Femur (tissue), 1 donor: ENCODE results near the gene HOXD9.
A peak's percentile ranks its signal among the peaks of the same experiment; 100 is the strongest.

Experiments used
- DNase-seq: peaks from one replicate; pipeline ENCODE4 v3.0.0-alpha.2; 2017

Gene HOXD9

DNA sequence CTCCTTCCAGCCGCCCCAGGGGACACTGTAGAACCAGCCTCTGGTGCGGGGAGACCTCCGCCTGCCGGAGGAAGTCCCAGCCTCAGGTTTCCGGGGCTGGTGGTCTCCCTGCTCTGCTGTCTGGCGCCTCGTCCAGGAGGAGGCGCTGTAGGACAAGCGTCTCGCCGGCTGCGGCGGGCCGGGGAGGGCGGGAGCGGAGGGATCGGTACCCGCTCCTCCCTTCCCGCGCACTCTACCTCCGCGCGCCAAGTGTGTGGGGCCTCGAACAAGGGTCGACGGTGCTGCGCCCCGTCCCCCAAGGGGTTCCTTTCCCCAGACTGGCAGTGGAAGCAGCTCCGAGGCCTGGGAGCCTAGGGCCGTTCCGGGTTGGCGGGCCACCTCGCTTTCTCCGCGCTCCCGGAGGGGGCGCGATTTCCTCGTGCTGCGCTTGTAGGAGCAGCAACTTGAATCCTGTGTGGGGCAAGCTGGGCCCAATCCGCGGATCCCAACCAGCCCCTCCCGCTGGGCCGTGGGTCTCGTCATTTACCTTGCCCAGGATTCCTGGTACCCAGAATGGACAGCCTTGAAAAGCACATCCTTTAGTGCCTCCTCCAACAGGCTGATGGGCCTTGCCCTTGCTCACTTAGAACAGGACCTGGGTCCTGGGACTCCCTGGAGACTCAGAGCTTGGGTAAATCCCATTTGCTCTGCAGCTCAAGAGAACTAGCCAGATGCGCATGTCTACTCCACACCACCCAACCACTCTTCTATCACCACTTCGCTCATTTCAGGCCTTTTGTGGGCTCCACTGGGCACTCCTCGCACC is 18.2 kb downstream of the HOXD9 start:
- peak; percentile 92 for DNase-seq

DNA sequence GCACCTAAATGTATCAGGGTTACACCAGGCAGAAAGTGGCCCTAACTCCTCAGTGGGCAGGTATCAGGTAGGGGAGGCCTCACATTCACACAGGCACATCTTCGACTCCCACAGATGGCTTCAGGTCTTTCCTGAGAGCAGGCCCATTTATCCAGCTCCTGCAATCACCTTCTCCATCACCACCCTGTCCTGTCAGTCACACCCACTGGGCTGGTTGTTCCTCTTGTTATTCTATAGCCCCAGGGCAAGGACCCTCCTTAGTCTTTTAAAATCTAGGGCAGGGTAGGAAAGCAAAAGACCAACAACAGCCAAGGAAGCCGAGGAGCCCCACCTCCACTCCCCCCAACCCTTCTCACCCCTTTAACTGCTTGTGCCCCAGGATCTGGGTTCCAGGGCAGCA is 19.8 kb downstream of the HOXD9 start:
- DNase-seq = no peak

DNA sequence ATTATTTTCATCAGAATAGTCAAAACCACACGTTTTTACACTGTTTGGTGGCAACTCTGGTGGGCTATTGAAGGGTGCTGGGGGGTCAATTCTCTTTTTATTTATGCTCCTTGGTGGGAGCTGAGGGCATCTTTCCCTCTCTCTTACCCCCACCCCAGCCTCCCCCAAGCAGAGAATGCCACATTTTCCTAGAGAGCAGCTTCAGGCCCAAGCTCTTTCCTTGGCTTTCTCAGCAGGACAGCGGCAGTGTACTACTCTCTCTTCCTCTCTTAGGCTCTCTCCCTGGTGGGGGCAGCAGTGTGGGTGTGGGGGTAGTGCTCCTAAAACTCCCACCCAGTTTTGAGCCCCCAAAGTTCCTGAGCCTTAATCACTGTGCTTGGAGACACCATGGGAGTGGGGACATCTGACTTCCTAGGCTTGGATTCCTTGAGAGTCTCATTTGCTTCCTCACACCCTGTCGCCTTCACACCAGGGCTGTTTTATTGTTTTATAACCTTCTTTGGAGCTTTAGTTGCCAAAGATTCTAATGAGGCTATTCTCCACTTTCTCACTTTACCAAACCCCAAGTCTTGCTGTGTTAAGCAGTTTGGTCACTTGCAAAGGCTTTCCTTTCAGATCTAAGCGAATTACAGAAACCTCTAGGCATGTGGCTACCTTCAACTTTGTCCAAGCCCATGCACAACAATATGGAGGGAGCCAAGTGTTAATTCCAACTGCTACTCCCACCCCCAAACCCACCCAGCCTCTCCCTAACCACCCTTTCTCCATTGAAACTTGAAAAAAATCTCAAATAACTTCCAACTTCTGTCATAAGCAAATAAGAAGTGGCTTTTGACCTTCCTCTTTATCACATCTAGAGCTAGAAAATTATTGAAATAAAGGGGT is 22.8 kb downstream of the HOXD9 start:
- DNase-seq = no peak

DNA sequence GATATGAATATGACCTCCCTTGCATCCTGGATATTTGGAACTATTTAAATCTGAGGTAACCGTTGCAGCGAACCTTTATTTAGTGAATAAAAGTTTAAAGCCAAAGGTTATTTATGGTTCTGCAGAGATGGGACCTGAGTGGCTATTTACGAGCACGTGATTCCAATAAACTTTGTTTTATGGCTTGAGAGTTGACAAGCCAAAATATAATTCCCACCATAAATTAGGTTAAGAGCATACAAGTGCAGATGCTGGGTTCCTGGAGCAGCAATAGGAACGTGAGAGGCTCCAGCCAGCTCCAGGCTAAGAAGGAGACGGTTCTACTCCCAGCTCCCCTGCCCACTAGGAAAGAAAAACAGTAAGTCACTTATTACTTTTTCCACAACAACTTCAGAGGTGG is 23.6 kb downstream of the HOXD9 start:
- no peak for DNase-seq

DNA sequence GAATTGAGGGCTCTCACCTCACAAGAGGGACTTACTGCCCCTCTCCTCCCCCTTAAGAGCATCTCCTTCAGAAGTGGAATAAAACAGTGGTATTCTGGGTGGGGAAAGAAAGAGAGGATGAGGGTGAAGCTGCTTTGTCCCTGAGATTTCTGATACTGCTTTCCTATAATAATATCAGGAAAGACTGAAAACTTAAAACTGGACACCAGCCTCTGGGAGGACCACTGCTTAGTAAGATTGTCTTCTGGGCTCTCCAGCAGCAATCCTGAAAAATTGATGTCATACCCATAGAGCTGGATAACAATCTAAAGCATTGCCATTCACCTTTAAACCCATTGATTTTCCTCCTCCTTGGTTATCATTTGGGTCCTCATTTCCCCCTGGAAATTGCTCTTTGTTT is 24.1 kb downstream of the HOXD9 start:
- DNase-seq = no peak

DNA sequence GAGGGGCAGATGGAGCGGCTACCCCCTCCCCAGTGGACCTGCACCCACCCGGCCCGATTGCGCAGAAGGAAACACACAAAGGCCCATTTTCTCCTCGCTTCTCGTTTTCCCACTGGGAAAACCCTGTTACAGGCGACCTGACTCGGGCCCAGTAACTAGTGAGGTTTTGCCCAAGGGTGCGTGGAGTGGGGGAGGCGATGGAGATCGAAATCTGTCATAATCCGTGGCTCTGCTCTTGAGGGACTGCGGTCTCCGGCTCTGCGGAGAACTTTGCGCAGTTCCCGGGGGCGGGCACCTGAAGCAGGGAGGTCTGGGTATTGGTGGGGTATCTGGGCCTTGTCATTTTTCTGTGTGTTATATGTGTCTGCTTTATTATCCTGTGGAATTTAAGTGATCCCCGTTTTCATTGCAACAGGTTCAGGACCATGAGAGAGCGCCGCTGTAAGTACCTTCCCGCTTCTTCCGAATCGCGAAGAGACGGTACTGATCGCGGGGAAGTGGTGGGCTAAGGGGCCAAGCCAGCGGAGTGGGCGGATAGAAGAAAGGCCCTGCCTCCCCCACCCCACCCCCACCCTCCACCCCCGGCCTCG is 24.8 kb downstream of the HOXD9 start:
- DNase-seq = no peak

DNA sequence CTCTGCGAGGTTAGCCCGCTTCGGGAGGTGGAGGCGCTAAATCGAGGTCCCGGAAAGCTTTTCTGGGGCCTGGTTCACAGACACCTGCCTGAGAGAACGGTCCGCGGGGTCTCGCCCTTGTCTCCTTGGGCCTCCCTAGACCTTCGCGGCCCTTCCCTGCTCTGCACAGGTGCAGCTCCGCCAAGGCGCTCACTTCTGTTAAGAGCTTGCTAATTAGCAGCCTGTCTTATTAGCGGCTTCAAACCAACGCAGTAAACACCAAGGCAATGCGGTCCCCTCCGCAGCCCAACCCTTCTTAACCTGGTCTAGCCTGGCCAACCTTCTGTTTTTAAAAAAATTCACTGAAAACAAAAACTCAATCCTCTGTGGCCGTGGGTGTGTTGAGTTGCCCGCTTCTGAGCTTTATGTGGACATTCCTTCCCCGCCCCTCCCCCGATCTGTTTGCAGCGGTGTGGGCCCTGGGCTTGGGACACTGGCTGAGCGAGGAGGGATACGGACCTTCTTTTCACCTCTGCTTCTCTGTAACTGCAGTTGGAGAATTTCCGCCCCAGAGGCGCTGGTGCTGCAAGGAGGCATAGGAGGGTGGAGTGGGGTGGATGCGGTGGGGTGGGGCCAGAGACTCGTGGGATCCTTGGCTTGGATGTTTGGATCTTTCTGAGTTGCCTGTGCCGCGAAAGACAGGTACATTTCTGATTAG is 25.4 kb downstream of the HOXD9 start:
- no peak for DNase-seq

DNA sequence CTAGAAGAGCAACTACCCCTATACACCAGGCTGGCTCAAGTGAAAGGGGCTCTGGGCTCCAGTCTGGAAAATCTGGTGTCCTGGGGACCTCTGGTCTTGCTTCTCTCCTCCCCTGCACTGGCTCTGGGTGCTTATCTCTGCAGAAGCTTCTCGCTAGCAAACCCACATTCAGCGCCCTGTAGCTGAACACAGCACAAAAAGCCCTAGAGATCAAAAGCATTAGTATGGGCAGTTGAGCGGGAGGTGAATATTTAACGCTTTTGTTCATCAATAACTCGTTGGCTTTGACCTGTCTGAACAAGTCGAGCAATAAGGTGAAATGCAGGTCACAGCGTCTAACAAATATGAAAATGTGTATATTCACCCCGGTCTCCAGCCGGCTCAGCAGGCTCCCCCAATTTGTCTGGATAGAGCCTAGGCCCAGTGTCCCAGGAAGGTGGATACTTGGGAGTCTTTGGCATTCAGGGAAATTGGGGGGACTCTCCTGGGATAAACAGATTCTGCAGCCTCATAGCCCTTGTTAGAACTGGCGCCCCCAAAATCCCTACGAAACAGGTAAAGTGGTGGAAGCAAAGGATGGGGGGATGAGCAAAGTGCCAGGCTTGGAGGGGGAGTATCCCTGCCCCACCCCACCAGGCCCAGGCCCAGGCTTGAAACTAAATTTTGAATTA is 26.4 kb downstream of the HOXD9 start:
- DNase-seq = no peak

DNA sequence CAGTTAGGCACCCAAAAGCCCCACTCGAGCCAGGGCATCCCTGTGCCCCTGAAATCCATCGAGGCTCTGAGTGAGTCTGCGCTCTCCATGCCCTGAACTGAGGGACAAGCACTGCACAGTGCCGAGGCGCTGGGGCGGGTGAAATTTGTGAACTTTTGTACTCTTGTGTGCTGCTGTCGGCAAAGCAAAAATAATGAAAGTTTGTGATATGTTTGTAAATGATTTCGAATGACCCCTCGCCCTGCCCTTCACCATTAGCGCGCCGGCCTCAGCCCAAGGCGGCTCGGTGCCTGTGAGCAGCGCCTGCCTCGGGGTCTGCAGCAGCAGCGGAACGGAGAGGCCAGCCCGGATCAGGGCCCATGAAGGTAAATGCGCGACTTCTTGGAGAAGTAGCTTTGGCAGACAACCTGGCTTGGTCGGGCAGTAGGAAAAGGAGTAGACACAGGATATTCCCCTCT is 27.0 kb downstream of the HOXD9 start:
- DNase-seq = no peak

DNA sequence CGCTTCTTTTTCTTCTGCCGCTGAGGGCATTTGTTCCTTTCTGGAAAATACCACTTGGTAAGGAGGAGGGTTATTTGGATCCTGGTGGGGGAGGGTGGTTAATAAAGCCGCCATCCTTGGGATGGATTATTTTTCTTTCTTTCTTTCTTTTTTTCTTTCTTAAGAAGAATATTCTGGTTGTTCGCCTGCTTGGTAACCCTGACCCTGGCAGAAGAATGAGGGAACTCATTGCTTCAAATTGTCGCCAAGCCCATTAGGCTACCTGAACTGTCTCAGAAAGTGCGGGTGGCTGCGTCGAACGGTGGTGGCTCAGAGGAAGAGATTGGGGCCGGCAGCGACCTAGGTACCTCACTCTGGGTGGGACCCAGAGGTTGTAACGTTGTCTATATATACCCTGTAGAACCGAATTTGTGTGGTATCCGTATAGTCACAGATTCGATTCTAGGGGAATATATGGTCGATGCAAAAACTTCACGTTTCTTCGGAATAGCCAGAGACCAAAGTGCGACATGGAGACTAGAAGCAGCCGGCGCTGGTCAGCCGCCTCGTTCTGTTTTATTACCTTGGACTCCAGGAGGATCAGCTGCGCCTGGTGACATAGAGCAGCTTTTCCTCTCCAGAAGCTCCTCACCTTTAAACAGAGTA is 27.5 kb downstream of the HOXD9 start:
- no peak for DNase-seq

DNA sequence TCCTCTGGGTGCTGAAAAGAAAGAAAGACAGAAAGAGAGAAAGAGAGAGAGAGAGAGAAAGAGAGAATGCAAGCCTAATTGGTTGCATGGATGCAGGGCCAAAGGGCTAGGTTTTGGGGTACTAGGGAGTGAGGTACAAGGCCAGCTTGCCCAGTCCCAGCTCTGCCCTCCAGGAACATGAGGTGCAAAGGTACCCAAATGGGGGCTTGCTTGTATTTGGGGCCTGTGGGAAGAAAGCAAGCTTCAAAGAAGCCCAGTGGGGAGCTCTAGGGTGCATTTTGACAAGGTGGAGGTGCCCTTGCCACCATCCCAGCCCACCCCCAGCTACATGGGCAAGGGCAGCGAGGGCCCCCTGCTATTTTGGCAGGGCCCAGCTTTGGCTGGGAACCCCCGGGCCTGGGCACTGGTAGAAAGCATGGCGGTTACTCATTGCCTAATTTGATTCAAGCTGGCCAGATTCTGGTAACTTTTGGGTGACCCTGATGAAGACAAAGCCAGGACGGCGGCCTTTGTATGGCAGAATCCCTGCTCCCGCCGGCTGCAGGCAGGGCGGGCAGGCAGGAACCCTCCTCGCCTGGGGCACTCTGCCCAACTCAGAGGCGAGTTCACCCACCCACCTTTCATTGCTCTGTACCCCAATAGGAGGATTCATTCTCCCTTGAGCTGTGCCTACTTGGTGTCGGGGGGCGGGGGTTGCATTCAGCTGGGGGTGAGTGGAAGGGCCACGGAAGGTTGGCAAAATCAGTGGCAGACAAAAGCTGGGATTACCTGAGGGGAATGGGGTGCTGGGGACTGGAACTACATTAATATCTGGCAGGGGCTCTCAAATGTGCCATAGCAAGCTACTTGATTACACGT is 28.3 kb downstream of the HOXD9 start:
- DNase-seq = no peak

DNA sequence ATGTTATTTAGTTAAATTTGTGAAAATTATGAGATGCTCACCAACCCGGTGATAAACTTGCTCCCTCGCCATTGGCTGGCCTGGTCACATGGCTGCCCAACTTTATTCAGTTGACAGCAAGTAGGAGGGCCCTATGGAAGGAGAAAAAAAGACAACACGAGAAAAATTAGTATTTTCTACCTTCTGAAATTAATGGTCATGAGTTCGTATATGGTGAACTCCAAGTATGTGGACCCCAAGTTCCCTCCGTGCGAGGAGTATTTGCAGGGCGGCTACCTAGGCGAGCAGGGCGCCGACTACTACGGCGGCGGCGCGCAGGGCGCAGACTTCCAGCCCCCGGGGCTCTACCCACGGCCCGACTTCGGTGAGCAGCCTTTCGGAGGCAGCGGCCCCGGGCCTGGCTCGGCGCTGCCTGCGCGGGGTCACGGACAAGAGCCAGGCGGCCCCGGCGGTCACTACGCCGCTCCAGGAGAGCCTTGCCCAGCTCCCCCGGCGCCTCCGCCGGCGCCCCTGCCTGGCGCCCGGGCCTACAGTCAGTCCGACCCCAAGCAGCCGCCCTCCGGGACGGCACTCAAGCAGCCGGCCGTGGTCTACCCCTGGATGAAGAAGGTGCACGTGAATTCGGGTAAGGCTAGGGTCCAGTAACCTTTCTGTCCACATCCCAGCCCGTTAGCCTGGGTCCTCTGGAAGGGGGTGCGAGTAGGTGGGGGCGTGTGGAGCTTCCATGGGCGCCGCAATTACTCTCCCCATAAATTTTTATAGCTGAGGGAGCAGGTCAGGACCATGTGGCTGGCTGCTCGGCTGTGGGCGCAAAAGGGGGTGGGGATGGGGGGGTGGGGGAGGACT is 29.1 kb downstream of the HOXD9 start, which contains the start of gene HOXD4:
TSS of gene HOXD4 (plus strand) at position 109 of the 846 bp plus-strand sequence. CDS start at position 193, 84 bp downstream.
- DNase-seq = no peak

DNA sequence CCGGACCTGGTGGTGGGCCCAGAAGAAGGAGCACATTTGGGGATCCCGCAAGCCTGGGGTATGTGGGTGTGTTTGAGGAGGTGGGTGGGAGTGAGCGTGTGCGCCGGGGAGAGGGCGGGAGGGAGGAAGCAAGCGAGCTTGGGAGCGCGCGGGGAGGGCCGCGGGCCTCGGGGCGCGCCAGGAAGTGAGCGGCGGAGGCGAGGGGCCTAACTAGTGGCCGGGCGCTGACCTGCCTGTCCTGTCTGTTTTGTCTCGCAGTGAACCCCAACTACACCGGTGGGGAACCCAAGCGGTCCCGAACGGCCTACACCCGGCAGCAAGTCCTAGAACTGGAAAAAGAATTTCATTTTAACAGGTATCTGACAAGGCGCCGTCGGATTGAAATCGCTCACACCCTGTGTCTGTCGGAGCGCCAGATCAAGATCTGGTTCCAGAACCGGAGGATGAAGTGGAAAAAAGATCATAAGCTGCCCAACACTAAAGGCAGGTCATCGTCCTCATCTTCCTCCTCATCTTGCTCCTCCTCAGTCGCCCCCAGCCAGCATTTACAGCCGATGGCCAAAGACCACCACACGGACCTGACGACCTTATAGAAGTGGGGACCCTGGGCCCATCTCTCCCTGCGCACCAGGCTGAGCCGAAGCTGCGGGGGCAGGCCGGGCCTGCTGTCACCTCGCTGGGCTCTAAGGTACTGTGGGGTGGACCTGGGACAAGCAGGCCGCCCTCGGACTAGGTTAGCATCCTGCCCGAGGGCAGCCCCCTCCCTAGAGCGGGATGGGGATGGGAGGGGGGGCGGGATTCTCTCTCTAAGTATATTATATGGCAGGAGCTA is 30.0 kb downstream of the HOXD9 start:
- peak; percentile 21 for DNase-seq

DNA sequence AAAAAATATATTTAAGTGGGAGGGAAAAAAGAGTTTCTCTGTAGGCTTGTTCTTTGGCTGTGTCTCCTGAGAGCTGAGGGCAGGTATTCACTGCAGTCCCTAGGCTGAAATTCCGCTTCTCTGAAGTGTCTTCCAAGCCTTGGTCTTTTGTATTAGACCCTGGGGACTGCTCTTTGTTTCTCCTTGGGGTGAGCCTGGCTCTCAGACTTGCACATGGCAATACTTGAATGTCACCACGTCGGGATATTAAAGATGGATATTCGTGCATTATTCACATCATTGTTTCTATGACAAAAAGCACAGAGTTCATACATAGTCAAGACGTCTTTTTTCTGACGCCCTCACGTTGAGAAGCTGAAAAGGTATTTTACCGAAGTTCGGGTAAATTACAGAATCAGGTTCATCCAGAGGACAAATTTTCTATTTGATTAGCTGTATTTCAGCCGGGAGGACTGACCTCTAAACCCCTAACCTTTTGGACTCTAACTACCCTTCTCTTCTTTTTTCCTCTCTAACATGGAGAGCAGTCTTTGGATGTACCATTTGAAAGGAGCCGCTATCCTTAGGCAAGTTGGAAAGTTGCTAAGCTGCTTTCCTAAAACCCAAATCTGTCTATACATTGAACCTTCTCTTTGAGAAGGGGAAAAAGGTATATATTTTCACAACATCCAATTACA is 32.2 kb downstream of the HOXD9 start:
- DNase-seq = peak; percentile 2

DNA sequence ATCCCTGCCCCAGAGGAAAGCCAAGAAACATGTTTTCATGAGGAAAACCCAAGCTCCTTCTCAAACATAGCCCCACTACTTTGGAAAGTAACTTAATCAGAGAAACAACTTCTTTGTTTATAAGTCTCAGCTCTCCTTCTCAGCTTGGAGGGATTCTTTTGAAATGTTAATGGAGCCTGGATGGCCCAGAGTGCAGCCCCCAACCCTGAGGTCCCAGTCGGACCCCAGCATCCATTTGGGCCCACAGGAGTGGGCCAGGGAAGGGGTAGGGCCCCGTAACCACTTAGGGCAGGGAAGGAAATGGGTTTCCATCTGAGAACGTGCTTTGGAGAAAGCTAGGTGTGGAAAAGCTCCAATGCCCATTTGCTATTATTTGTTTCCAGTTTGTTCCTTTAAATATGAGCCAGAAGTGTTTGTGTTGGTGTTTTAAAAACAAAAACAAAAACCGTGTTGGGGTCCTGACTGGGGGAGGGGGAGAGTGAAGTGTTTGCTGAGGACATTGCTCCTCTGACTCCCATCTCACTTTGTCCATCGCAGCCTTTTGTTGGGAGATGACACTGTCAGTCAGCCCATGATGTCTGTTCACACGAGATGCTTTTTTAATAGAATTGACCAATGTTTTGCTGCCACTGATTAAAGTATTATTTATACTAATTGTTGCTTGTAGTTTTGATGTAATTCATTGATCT is 33.0 kb downstream of the HOXD9 start:
- DNase-seq = no peak

DNA sequence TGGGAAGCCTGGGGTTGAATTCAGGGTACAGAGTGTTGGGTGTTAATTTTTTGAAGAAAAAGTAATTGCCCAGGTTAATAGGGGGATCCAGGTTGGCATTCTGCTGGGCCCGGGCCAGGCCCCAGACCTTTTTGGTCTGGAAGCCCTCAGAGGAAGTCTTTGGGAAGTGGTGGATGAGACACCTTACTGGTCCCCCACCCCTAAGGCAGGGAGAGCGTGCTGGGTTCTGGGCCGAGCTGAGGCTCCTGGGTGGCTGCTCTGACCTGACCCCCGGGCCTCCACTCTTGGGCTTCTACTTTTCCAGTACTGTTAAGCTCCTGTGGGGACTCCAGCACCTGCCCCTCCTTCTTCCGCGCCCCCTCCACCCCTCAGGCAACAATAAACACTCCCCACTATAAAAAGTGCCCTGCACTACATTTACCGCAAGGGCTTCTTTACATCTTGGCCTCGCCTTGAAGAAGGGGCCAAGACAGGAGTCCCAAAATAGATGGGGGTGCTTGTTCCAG is 33.8 kb downstream of the HOXD9 start:
- DNase-seq = no peak

DNA sequence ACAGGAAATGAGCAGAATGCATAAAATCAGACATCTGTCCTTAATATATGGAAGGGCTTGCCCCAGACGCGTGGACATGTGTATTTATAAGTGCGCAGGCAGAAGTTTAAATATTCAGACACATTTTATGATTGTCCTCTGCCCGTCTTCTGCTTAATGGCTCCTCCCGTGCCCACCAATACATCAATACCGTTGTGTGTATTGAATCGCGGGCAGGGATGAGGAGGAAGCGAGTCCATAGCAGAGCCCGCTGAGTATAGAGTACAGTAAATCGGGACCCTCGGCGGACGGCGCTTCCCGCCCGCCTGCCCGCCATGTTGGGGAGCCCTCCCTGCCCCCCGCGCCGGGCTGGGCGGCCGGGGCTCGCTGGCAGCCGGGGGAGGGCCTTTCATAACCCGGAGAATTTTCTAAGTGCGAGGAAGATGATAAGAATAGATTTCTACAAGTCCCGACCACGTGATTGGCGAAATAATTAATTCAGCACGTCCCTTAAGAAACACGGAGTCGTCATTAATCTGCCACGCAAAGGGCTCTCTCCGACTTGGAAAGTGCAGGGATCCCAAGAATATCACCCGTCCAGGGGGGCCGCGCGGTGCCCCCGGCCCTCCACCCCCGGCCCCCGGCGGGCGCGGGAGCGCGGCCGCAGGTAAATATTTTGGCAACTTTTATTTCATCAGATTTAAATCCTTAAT is 34.4 kb downstream of the HOXD9 start, which contains the start of gene HOXD3:
TSS of gene HOXD3 (plus strand) at position 501 of the 692 bp plus-strand sequence. CDS start 11,808 bp downstream, outside the sequence.
- no peak for DNase-seq
